Type B pancreatic cell (in vitro differentiated cells): ENCODE data around the gene PFDN2. TPM values are rescaled to one million over a fixed set of nuclear protein-coding genes. Genes with fewer than 3 reads are reported as not detected.

Experiments used
- DNase-seq: peaks from one replicate; pipeline ENCODE4 v3.0.0; 2021; ENCODE audit warnings: mixed read lengths; ENCODE audit not compliant: unreplicated experiment; ENCODE audit errors: extremely low spot score
- H3K27ac Mint-ChIP-seq: 2 replicates; pipeline ENCODE4 v1.8.0; 2021; ENCODE audit warnings: mild to moderate bottlenecking, mixed read lengths
- H3K27me3 Mint-ChIP-seq: 2 replicates; pipeline ENCODE4 v1.8.0; 2021; ENCODE audit warnings: mixed read lengths
- H3K36me3 Mint-ChIP-seq: 2 replicates; pipeline ENCODE4 v1.8.0; 2021; ENCODE audit warnings: mixed read lengths
- H3K4me1 Mint-ChIP-seq: one replicate; pipeline ENCODE4 v1.8.0; 2021; ENCODE audit warnings: mixed read lengths; ENCODE audit not compliant: unreplicated experiment
- H3K4me3 Mint-ChIP-seq: 2 replicates; pipeline ENCODE4 v1.8.0; 2021; ENCODE audit warnings: mild to moderate bottlenecking, mixed read lengths
- H3K9me3 Mint-ChIP-seq: 2 replicates; pipeline ENCODE4 v1.8.0; 2021; ENCODE audit warnings: mixed read lengths
- CTCF ChIP-seq: fragments of 200-600 bp; sonication (generic); conservative IDR thresholded peaks from 2 replicates; pipeline ENCODE4 v1.5.0; 2021; ENCODE audit warnings: antibody characterized with exemption, mild to moderate bottlenecking
- total RNA-seq: library from RNA; stranded (reverse); gene quantifications from 2 replicates; pipeline ENCODE4 v1.2.1, GENCODE V29; 2021; ENCODE audit warnings: low replicate concordance

Gene PFDN2
- total RNA-seq, 1 donor from 2014 or later: 50.9 TPM

GRCh38 chr1:161159087-161159912 is 41.5 kb upstream of the PFDN2 start, which contains the start of gene USP21:
USP21 (plus strand) TSS chr1:161159500; CDS start chr1:161160641, 1,141 bp downstream.
- H3K9me3 Mint-ChIP-seq: no peaks in the 10 kb centered on the region
- peak within 1 kb of the TSS; percentile 93 for H3K27ac Mint-ChIP-seq
- peak; percentile 93 for DNase-seq
- peaks cover 12% of the 10 kb centered on the region for H3K36me3 Mint-ChIP-seq
- no peaks in the 10 kb centered on the region for H3K27me3 Mint-ChIP-seq
- H3K4me1 Mint-ChIP-seq: peaks cover 42% of the 10 kb centered on the region
- peak; percentile 38 for TF ChIP-seq CTCF
- H3K4me3 Mint-ChIP-seq: peak within 1 kb of the TSS; percentile 95

GRCh38 chr1:161158316-161159010 is 40.6 kb upstream of the PFDN2 start:
- Mint-ChIP-seq H3K27me3 (no peaks in the 10 kb centered on the region), H3K27ac (peak overlapping the region; percentile 93), H3K9me3 (no peaks in the 10 kb centered on the region), H3K36me3 (peaks cover 7% of the 10 kb centered on the region), H3K4me3 (peak overlapping the region; percentile 95), H3K4me1 (peaks cover 47% of the 10 kb centered on the region)
- no peak for DNase-seq
- no peak for TF ChIP-seq CTCF

GRCh38 chr1:161157867-161158266 is 40.0 kb upstream of the PFDN2 start:
- TF ChIP-seq CTCF: no peak
- peaks cover 41% of the 10 kb centered on the region for H3K4me1 Mint-ChIP-seq
- H3K9me3 Mint-ChIP-seq: no peaks in the 10 kb centered on the region
- H3K27me3 Mint-ChIP-seq: no peaks in the 10 kb centered on the region
- H3K4me3 Mint-ChIP-seq: peak overlapping the region; percentile 95
- no peak for DNase-seq
- peak overlapping the region; percentile 93 for H3K27ac Mint-ChIP-seq
- H3K36me3 Mint-ChIP-seq: peaks cover 1% of the 10 kb centered on the region

- Mint-ChIP-seq H3K36me3 (no peaks in the 10 kb centered on the region), H3K27me3 (no peaks in the 10 kb centered on the region), H3K4me3 (peak within 1 kb of the TSS; percentile 99), H3K4me1 (peaks cover 22% of the 10 kb centered on the region), H3K27ac (peak within 1 kb of the TSS; percentile 100), H3K9me3 (no peaks in the 10 kb centered on the region)
- TF ChIP-seq CTCF: no peak
- no peak for DNase-seq
Observed at GRCh38 chr1:161153682-161154337, 36.0 kb upstream of the PFDN2 start, which contains the start of gene UFC1. UFC1 (plus strand) TSS chr1:161153978; CDS start chr1:161153998, 20 bp downstream.

GRCh38 chr1:161153176-161153575 is 35.3 kb upstream of the PFDN2 start:
- Mint-ChIP-seq H3K9me3 (no peaks in the 10 kb centered on the region), H3K36me3 (no peaks in the 10 kb centered on the region), H3K27me3 (no peaks in the 10 kb centered on the region), H3K27ac (peak overlapping the region; percentile 100), H3K4me1 (peaks cover 19% of the 10 kb centered on the region), H3K4me3 (peak overlapping the region; percentile 99)
- TF ChIP-seq CTCF: no peak
- DNase-seq: no peak
